ENCODE measurements around the gene BAIAP2. TPM values are rescaled to one million over a fixed set of nuclear protein-coding genes. Genes with fewer than 3 reads are reported as not detected.

Gene BAIAP2
- total and polyA plus RNA-seq, 2 of the 13 experiments (the other 11 are each of a cell fraction or from before 2014, with no cell fraction given): 22.5 to 24.0 TPM

DNA sequence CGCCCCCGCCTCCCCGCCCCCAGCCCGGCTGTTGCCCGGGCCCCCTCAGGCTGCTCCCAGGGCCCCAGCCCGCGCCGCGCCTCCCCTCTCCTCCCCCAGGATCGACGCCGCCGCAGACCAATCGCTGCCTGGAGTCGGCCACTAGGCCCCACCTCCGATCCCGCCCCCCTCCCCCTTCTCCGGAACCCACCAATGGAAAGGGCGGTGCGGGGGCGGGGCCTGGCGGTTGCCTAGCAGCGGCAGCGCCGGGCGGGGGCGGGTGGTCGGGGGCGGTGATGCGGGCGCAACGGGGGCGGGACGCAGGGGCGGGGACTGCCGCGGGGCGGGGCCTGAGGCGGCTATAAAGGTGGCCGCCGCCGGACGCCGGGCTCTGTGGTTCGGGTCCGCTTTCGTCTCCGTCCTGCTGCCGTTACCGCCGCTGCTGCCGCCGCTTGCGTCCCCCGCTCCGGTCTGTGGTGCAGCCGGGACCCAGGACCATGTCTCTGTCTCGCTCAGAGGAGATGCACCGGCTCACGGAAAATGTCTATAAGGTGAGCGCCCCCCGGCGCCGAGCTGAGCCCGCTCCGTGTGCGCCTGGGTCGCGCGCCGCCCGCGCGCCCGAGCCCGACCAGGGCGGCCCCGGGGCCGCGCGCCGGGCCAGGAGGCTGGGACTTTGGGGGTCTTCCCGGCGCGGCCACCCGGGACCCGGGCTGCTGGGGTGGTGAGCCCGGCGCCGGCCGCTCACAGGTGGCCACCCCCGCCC, at the start of gene BAIAP2 (continued):
- TF ChIP-seq ETV5 (CRISPR knock-in tag; IDR thresholded peaks at IDR 0.05; ENCODE audit: borderline replicate concordance) (0 out of 2 replicates have a peak, but pooled peaks have one; percentile 19), PRMT3 (CRISPR knock-in tag; IDR thresholded peaks at IDR 0.05; ENCODE audit: borderline replicate concordance, low read depth) (peak; percentile 76; the same call in 1 of the 2 replicates), BCL6 (CRISPR knock-in tag; IDR thresholded peaks at IDR 0.05) (peak; percentile 47; the same call in 1 of the 2 replicates), ZNF788 (CRISPR knock-in tag; IDR thresholded peaks at IDR 0.05; ENCODE audit: borderline replicate concordance) (peak; percentile 69; the same call in 1 of the 2 replicates), ZNF317 (CRISPR knock-in tag; IDR thresholded peaks at IDR 0.05) (peak; percentile 60; the same call in 1 of the 2 replicates), ZNF225 (CRISPR knock-in tag; IDR thresholded peaks at IDR 0.05) (peak; percentile 86; the same call in 1 of the 2 replicates), NFYB (CRISPR knock-in tag; IDR thresholded peaks at IDR 0.05) (peak; percentile 84), ZNF329 (CRISPR knock-in tag; IDR thresholded peaks at IDR 0.05; ENCODE audit: low read depth) (0 out of 2 replicates have a peak, but pooled peaks have one; percentile 68), FOXC1 (CRISPR knock-in tag; IDR thresholded peaks at IDR 0.05; ENCODE audit: borderline replicate concordance) (peak; percentile 79; the same call in 1 of the 2 replicates), NR2F6 (IDR thresholded peaks at IDR 0.05) (no peak), NR2F6 (CRISPR knock-in tag; IDR thresholded peaks at IDR 0.05) (peak; percentile 34; the same call in 1 of the 2 replicates), AKAP8 (CRISPR knock-in tag; IDR thresholded peaks at IDR 0.05) (peak; percentile 60; the same call in 1 of the 2 replicates), ZBTB20 (CRISPR knock-in tag; IDR thresholded peaks at IDR 0.05; ENCODE audit: borderline replicate concordance, low read depth) (peak; percentile 30; the same call in 1 of the 2 replicates), ZNF546 (CRISPR knock-in tag; conservative IDR thresholded peaks at IDR 0.05) (peak; percentile 78; the same call in 1 of the 2 replicates), ZMAT3 (CRISPR knock-in tag; conservative IDR thresholded peaks at IDR 0.05) (peak; percentile 78; the same call in 1 of the 2 replicates), KLF16 (CRISPR knock-in tag; IDR thresholded peaks at IDR 0.05) (peak in 1 of 2 experiments; percentile 61; a peak in 1 of 4 replicates), CC2D1A (CRISPR knock-in tag; IDR thresholded peaks at IDR 0.05) (no peak), KDM2A (CRISPR knock-in tag; IDR thresholded peaks at IDR 0.05; ENCODE audit: borderline replicate concordance, low read depth) (peak; percentile 76), GATA4 (IDR thresholded peaks at IDR 0.05; ENCODE audit: borderline replicate concordance, low read depth) (peak; percentile 95), SIN3A (IDR thresholded peaks at IDR 0.05; ENCODE audit: borderline replicate concordance, low read depth, low read length) (peak; percentile 86; the same call in 1 of the 2 replicates), ZNF337 (CRISPR knock-in tag; IDR thresholded peaks at IDR 0.05; ENCODE audit: borderline replicate concordance, low read depth) (0 out of 2 replicates have a peak, but pooled peaks have one; percentile 76), ZNF234 (CRISPR knock-in tag; conservative IDR thresholded peaks at IDR 0.05) (peak; percentile 91), ZIK1 (CRISPR knock-in tag; IDR thresholded peaks at IDR 0.05; ENCODE audit: borderline replicate concordance, low read depth) (peak; percentile 72; the same call in 1 of the 2 replicates)
- TF ChIP-seq, protein P1, sequence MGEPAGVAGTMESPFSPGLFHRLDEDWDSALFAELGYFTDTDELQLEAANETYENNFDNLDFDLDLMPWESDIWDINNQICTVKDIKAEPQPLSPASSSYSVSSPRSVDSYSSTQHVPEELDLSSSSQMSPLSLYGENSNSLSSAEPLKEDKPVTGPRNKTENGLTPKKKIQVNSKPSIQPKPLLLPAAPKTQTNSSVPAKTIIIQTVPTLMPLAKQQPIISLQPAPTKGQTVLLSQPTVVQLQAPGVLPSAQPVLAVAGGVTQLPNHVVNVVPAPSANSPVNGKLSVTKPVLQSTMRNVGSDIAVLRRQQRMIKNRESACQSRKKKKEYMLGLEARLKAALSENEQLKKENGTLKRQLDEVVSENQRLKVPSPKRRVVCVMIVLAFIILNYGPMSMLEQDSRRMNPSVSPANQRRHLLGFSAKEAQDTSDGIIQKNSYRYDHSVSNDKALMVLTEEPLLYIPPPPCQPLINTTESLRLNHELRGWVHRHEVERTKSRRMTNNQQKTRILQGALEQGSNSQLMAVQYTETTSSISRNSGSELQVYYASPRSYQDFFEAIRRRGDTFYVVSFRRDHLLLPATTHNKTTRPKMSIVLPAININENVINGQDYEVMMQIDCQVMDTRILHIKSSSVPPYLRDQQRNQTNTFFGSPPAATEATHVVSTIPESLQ (CRISPR knock-in tag; conservative IDR thresholded peaks at IDR 0.05): 0 out of 2 replicates have a peak, but pooled peaks have one; percentile 51
- TF ChIP-seq, protein P2, sequence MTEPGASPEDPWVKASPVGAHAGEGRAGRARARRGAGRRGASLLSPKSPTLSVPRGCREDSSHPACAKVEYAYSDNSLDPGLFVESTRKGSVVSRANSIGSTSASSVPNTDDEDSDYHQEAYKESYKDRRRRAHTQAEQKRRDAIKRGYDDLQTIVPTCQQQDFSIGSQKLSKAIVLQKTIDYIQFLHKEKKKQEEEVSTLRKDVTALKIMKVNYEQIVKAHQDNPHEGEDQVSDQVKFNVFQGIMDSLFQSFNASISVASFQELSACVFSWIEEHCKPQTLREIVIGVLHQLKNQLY (CRISPR knock-in tag; IDR thresholded peaks at IDR 0.05): 0 out of 2 replicates have a peak, but pooled peaks have one; percentile 25
- TF ChIP-seq, protein P3, sequence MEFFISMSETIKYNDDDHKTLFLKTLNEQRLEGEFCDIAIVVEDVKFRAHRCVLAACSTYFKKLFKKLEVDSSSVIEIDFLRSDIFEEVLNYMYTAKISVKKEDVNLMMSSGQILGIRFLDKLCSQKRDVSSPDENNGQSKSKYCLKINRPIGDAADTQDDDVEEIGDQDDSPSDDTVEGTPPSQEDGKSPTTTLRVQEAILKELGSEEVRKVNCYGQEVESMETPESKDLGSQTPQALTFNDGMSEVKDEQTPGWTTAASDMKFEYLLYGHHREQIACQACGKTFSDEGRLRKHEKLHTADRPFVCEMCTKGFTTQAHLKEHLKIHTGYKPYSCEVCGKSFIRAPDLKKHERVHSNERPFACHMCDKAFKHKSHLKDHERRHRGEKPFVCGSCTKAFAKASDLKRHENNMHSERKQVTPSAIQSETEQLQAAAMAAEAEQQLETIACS (CRISPR knock-in tag; IDR thresholded peaks at IDR 0.05): peak; percentile 90
